Measurements from ENCODE around the gene ZC3H13. TPM values are rescaled to one million over a fixed set of nuclear protein-coding genes. Genes with fewer than 3 reads are reported as not detected.

The ZC3H13 gene
- total RNA-seq, 1 experiment from 2014 or later: 36.9 TPM

DNA sequence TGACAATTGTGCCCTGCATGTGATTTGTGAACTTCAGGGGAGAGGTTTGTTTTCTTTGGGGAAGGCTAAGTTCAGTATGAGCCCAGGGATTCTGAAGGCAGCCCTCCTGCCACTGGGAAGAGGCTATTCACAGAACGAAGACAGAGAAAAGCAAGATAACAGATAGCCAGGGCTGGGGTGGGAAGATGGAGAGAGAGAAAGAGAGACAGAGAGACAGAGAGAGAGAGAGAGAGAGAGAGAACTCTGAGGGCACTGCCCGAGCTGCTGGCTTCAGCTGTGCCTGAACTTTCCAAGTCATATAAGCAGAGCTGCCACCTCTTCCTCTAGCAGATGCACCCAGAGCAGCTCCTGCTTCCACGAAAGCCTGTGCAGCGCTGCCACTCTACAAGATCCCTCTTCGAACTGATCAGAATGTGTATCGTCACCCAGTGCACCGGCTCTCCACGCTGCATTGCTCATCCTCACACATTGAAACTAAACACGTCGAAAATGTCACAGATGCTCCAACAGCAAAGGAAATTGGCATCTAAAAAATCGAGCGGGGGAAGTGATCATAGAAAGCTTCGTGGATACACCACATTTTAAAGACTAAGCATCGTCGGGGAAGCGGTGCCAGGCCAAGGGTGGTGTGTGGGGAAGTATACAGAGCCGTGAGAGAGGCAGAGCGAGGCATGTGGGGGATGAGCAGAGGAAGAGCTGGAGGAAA, 119.2 kb downstream of the ZC3H13 start:
- Histone ChIP-seq H3K9me3 (ENCODE audit: insufficient read depth, low read depth) (no peaks in the 10 kb centered on the region), H3K9me2 (ENCODE audit: insufficient read depth) (no peaks in the 10 kb centered on the region), H3K4me3 (no peak overlapping the region), H2AFZ (no peak overlapping the region), H4K20me1 (ENCODE audit: insufficient read depth) (no peaks in the 10 kb centered on the region), H3K27me3 (ENCODE audit: insufficient read depth, low read depth) (peaks cover 65% of the 10 kb centered on the region), H3F3A (ENCODE audit: insufficient read depth, low read depth) (no peaks in the 10 kb centered on the region), H3K79me2 (ENCODE audit: low read depth) (no peaks in the 10 kb centered on the region), H3K36me3 (ENCODE audit: low read depth) (no peaks in the 10 kb centered on the region), H3K27ac (no peak overlapping the region), H3K4me1 (replicated peaks; ENCODE audit: insufficient read depth) (no peaks in the 10 kb centered on the region), H3K4me2 (no peak overlapping the region)
- DNase-seq: no peak
- BruUV-seq (replicated peaks): no TSS peak
- ChIA-PET CTCF (no interaction called here), POLR2A (ENCODE audit: unreplicated experiment) (no interaction called here)
- TF ChIP-seq, protein P1, sequence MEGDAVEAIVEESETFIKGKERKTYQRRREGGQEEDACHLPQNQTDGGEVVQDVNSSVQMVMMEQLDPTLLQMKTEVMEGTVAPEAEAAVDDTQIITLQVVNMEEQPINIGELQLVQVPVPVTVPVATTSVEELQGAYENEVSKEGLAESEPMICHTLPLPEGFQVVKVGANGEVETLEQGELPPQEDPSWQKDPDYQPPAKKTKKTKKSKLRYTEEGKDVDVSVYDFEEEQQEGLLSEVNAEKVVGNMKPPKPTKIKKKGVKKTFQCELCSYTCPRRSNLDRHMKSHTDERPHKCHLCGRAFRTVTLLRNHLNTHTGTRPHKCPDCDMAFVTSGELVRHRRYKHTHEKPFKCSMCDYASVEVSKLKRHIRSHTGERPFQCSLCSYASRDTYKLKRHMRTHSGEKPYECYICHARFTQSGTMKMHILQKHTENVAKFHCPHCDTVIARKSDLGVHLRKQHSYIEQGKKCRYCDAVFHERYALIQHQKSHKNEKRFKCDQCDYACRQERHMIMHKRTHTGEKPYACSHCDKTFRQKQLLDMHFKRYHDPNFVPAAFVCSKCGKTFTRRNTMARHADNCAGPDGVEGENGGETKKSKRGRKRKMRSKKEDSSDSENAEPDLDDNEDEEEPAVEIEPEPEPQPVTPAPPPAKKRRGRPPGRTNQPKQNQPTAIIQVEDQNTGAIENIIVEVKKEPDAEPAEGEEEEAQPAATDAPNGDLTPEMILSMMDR (conservative IDR thresholded peaks at IDR 0.05): no peak
- no peak for TF ChIP-seq EZH2 (IDR thresholded peaks at IDR 0.05; ENCODE audit: low read depth)
- intact Hi-C loops (cut with micrococcal nuclease; ENCODE audit: unreplicated experiment): no loop called here

DNA sequence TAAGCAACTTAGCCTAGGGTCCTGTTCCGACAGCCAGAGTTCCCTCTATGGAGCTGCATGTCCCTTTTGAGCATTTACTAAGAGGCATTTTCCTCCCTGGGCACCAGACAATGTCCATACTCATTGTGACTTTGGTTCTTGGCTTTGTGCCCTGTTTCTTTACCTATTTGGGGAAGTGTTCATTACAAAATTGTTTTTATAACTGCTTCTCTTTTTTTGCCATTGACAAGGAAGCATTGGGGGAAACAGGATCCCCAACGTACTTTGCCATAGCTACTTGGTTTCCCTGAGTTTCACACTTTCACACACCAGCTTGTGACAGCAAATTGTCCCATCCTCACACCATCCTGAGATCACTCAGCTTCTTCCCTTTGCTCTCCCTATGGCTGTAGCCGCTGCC, 119.9 kb downstream of the ZC3H13 start:
- H3K27ac ChIP-seq: no peak overlapping the region
- no TSS peak for BruUV-seq (replicated peaks)
- H3K4me2 ChIP-seq: no peak overlapping the region
- no peaks in the 10 kb centered on the region for H3K79me2 ChIP-seq (ENCODE audit: low read depth)
- H2AFZ ChIP-seq: no peak overlapping the region
- POLR2A ChIA-PET (ENCODE audit: unreplicated experiment): no interaction called here
- no peaks in the 10 kb centered on the region for H3F3A ChIP-seq (ENCODE audit: insufficient read depth, low read depth)
- no peak for TF ChIP-seq EZH2 (IDR thresholded peaks at IDR 0.05; ENCODE audit: low read depth)
- TF ChIP-seq, protein P1 (conservative IDR thresholded peaks at IDR 0.05): no peak
- H3K4me1 ChIP-seq (replicated peaks; ENCODE audit: insufficient read depth): no peaks in the 10 kb centered on the region
- H4K20me1 ChIP-seq (ENCODE audit: insufficient read depth): no peaks in the 10 kb centered on the region
- CTCF ChIA-PET: no interaction called here
- peaks cover 63% of the 10 kb centered on the region for H3K27me3 ChIP-seq (ENCODE audit: insufficient read depth, low read depth)
- no peaks in the 10 kb centered on the region for H3K9me2 ChIP-seq (ENCODE audit: insufficient read depth)
- DNase-seq: no peak
- no peak overlapping the region for H3K4me3 ChIP-seq
- H3K36me3 ChIP-seq (ENCODE audit: low read depth): no peaks in the 10 kb centered on the region
- intact Hi-C loops (cut with micrococcal nuclease; ENCODE audit: unreplicated experiment): no loop called here
- no peaks in the 10 kb centered on the region for H3K9me3 ChIP-seq (ENCODE audit: insufficient read depth, low read depth)

DNA sequence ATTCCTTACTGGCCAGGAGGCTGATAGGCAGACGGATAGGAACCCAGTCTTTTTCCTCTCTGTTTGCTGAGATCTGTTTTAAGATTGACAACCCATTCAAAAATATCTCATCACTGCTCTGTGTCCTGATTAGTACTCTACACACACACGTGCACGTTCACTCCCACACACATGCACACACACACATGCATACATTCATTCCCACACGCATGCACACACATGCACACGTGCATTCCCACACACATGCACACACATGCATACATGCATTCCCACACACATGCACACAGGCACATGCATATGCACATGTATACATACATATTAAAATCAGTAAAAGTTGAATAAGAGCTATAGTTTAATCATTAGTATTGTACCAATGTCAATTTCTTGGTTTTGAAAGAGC, 120.4 kb downstream of the ZC3H13 start:
- Histone ChIP-seq H3K36me3 (ENCODE audit: low read depth) (no peaks in the 10 kb centered on the region), H3K4me2 (no peak overlapping the region), H3K4me3 (no peak overlapping the region), H3K27me3 (ENCODE audit: insufficient read depth, low read depth) (peaks cover 58% of the 10 kb centered on the region), H3K79me2 (ENCODE audit: low read depth) (no peaks in the 10 kb centered on the region), H3K9me2 (ENCODE audit: insufficient read depth) (no peaks in the 10 kb centered on the region), H2AFZ (no peak overlapping the region), H3K4me1 (replicated peaks; ENCODE audit: insufficient read depth) (no peaks in the 10 kb centered on the region), H4K20me1 (ENCODE audit: insufficient read depth) (no peaks in the 10 kb centered on the region), H3K27ac (no peak overlapping the region), H3F3A (ENCODE audit: insufficient read depth, low read depth) (no peaks in the 10 kb centered on the region), H3K9me3 (ENCODE audit: insufficient read depth, low read depth) (no peaks in the 10 kb centered on the region)
- BruUV-seq (replicated peaks): no TSS peak
- ChIA-PET CTCF (no interaction called here), POLR2A (ENCODE audit: unreplicated experiment) (no interaction called here)
- no peak for DNase-seq
- intact Hi-C loops (cut with micrococcal nuclease; ENCODE audit: unreplicated experiment): no loop called here
- TF ChIP-seq, protein P1 (conservative IDR thresholded peaks at IDR 0.05): no peak
- no peak for TF ChIP-seq EZH2 (IDR thresholded peaks at IDR 0.05; ENCODE audit: low read depth)
